H9 (cell line): ENCODE results near the gene NOS3. TPM values are rescaled to one million over a fixed set of nuclear protein-coding genes. Genes with fewer than 3 reads are reported as not detected.
A peak's percentile ranks its signal among the peaks of the same experiment; 100 is the strongest.

ENCODE experiments used
- DNase-seq: peaks from one replicate; pipeline ENCODE4 v3.0.0-alpha.2; 2017
- H2AFZ ChIP-seq: one replicate; pipeline ENCODE4 v1.6.1; 2013; ENCODE audit warnings: mild to moderate bottlenecking, low read length, control low read depth, moderate library complexity
- H2AK5ac ChIP-seq: 2 replicates; pipeline ENCODE4 v1.6.1; 2013; ENCODE audit warnings: low read length, control low read depth, mixed read lengths; ENCODE audit not compliant: insufficient read length
- H2BK120ac ChIP-seq: one replicate; pipeline ENCODE4 v1.6.1; 2013; ENCODE audit warnings: low read depth, mild to moderate bottlenecking, low read length, control low read depth, inconsistent platforms; ENCODE audit not compliant: poor library complexity, severe bottlenecking
- H2BK12ac ChIP-seq: 2 replicates; pipeline ENCODE4 v1.6.1; 2013; ENCODE audit warnings: low read length, control low read depth, mixed read lengths, low read depth; ENCODE audit not compliant: insufficient read length
- H2BK15ac ChIP-seq: 2 replicates; pipeline ENCODE4 v1.6.1; 2013; ENCODE audit warnings: low read depth, low read length, control low read depth
- H2BK20ac ChIP-seq: one replicate; pipeline ENCODE4 v1.6.1; 2013; ENCODE audit warnings: low read depth, mild to moderate bottlenecking, low read length, control low read depth, inconsistent platforms; ENCODE audit not compliant: poor library complexity, severe bottlenecking
- H2BK5ac ChIP-seq: 2 replicates; pipeline ENCODE4 v1.6.1; 2013; ENCODE audit warnings: low read length, control low read depth, mixed read lengths; ENCODE audit not compliant: insufficient read length
- H3K14ac ChIP-seq: 2 replicates; pipeline ENCODE4 v1.6.1; 2013; ENCODE audit warnings: low read length, control low read depth; ENCODE audit not compliant: insufficient read depth
- H3K18ac ChIP-seq: 2 replicates; pipeline ENCODE4 v1.6.1; 2013; ENCODE audit warnings: low read depth, mild to moderate bottlenecking, mixed read lengths, low read length, control low read depth; ENCODE audit not compliant: insufficient read length
- H3K23ac ChIP-seq: 2 replicates; pipeline ENCODE4 v1.6.1; 2013; ENCODE audit warnings: low read length, control low read depth, mixed read lengths, low read depth; ENCODE audit not compliant: insufficient read length
- H3K23me2 ChIP-seq: 2 replicates; pipeline ENCODE4 v1.6.1; 2013; ENCODE audit warnings: low read depth, mild to moderate bottlenecking, mixed read lengths, low read length, control low read depth; ENCODE audit not compliant: insufficient read length, poor library complexity, severe bottlenecking
- H3K27ac ChIP-seq: 2 replicates; pipeline ENCODE4 v1.5.1; 2013; ENCODE audit warnings: low read length, control low read depth, mixed read lengths, low read depth; ENCODE audit not compliant: insufficient read length
- H3K27me3 ChIP-seq: 2 replicates; pipeline ENCODE4 v1.6.1; 2013; ENCODE audit warnings: low read length, control low read depth, inconsistent platforms; ENCODE audit not compliant: insufficient read depth
- H3K4ac ChIP-seq: 2 replicates; pipeline ENCODE4 v1.6.1; 2013; ENCODE audit warnings: low read depth, mild to moderate bottlenecking, control low read depth, inconsistent platforms, low read length, moderate library complexity
- H3K4me1 ChIP-seq: 2 replicates; pipeline ENCODE4 v1.6.1; 2013; ENCODE audit warnings: low read length, control low read depth, inconsistent platforms; ENCODE audit not compliant: insufficient read depth
- H3K4me2 ChIP-seq: 2 replicates; pipeline ENCODE4 v1.6.1; 2013; ENCODE audit warnings: low read length, control low read depth, mixed read lengths; ENCODE audit not compliant: insufficient read length, insufficient read depth
- H3K56ac ChIP-seq: 2 replicates; pipeline ENCODE4 v1.6.1; 2013; ENCODE audit warnings: low read depth, mild to moderate bottlenecking, mixed read lengths, low read length, control low read depth; ENCODE audit not compliant: insufficient read length
- H3K79me1 ChIP-seq: 2 replicates; pipeline ENCODE4 v1.6.1; 2013; ENCODE audit warnings: low read depth, mild to moderate bottlenecking, moderate library complexity, low read length, control low read depth, inconsistent platforms; ENCODE audit not compliant: insufficient read depth, poor library complexity, severe bottlenecking
- H3K79me2 ChIP-seq: 2 replicates; pipeline ENCODE4 v1.6.1; 2013; ENCODE audit warnings: low read length, control low read depth, inconsistent platforms; ENCODE audit not compliant: insufficient read depth
- H3K9ac ChIP-seq: 2 replicates; pipeline ENCODE4 v1.6.1; 2013; ENCODE audit warnings: low read length, control low read depth, mixed read lengths; ENCODE audit not compliant: insufficient read length; ENCODE audit errors: extremely low read depth
- H3K9me3 ChIP-seq: one replicate; pipeline ENCODE4 v1.6.1; 2013; ENCODE audit warnings: low read depth, low read length, inconsistent platforms; ENCODE audit not compliant: control insufficient read depth
- H3T11ph ChIP-seq: one replicate; pipeline ENCODE4 v1.6.1; 2013; ENCODE audit warnings: mild to moderate bottlenecking, low read length, control low read depth, inconsistent platforms
- H4K20me1 ChIP-seq: one replicate; pipeline ENCODE4 v1.6.1; 2013; ENCODE audit not compliant: control insufficient read depth, insufficient read length, insufficient read depth
- H4K5ac ChIP-seq: 2 replicates; pipeline ENCODE4 v1.6.1; 2013; ENCODE audit warnings: low read depth, mild to moderate bottlenecking, mixed read lengths, low read length, control low read depth; ENCODE audit not compliant: insufficient read length
- H4K8ac ChIP-seq: replicated peaks from 2 replicates; pipeline ENCODE4 v1.6.1; 2013; ENCODE audit warnings: low read length, control low read depth, mixed read lengths, low read depth; ENCODE audit not compliant: insufficient read length
- H4K91ac ChIP-seq: 2 replicates; pipeline ENCODE4 v1.6.1; 2013; ENCODE audit warnings: low read depth, mild to moderate bottlenecking, moderate library complexity, mixed read lengths, low read length, control low read depth; ENCODE audit not compliant: insufficient read length
- H3K27ac Mint-ChIP-seq, 3 experiments: 2 replicates in 2 of 3; 3 replicates in 1 of 3; pipeline ENCODE4 v1.8.0; 2020 to 2021; ENCODE audit warnings: mixed read lengths in 3 of 3, mild to moderate bottlenecking in 1 of 3, moderate library complexity in 1 of 3
- H3K27me3 Mint-ChIP-seq: 2 replicates; pipeline ENCODE4 v1.8.0; 2021; ENCODE audit warnings: low read depth, mild to moderate bottlenecking, moderate library complexity, mixed read lengths
- H3K36me3 Mint-ChIP-seq, 3 experiments: 2 replicates in 2 of 3; 3 replicates in 1 of 3; pipeline ENCODE4 v1.8.0; 2020 to 2021; ENCODE audit warnings: low read depth in 3 of 3, mixed read lengths in 3 of 3; ENCODE audit not compliant: insufficient read depth in 1 of 3
- H3K4me1 Mint-ChIP-seq, 2 experiments: 2 replicates each; pipeline ENCODE4 v1.8.0; 2020; ENCODE audit warnings: mixed read lengths in 2 of 2
- H3K4me3 Mint-ChIP-seq, 2 experiments: 2 replicates in 1 of 2; 3 replicates in 1 of 2; pipeline ENCODE4 v1.8.0; 2020 to 2021; ENCODE audit warnings: mild to moderate bottlenecking in 2 of 2, mixed read lengths in 2 of 2, moderate library complexity in 1 of 2
- H3K9me3 Mint-ChIP-seq, 2 experiments: 2 replicates in 1 of 2; 3 replicates in 1 of 2; pipeline ENCODE4 v1.8.0; 2020; ENCODE audit warnings: mild to moderate bottlenecking in 2 of 2, mixed read lengths in 2 of 2, moderate library complexity in 1 of 2
- WGBS: extraction: QIAGEN DNeasy Blood & Tissue Kit; methylation state at CpG from one replicate; pipeline ENCODE4 v1.1.7; 2013; ENCODE audit warnings: missing lambda C conversion rate, low lambda C conversion rate, mixed read lengths; ENCODE audit not compliant: insufficient read length; ENCODE audit errors: extremely low coverage; 5-methylcytosine and 5-hydroxymethylcytosine counted together
- total RNA-seq: library from RNA; stranded (reverse); gene quantifications from 2 replicates; pipeline ENCODE4 v1.2.1, GENCODE V29; 2021
- TF ChIP-seq, protein P1 (sequence below): fragments of 200-600 bp; sonication (generic); conservative IDR thresholded peaks from 3 replicates; pipeline ENCODE4 v1.8.0; 2021; ENCODE audit warnings: antibody characterized with exemption, mild to moderate bottlenecking

Gene NOS3
- total RNA-seq, 1 experiment from 2014 or later, result 4.5 TPM

- WGBS, result no CpG with 5 or more reads among the region's 6 CpGs
- no peaks in the 10 kb centered on the region for H3K79me1 ChIP-seq
- H3K9me3 Mint-ChIP-seq, result no peaks in the 10 kb centered on the region; a peak in 1 of 5 replicates
- H3K79me2 ChIP-seq, result no peaks in the 10 kb centered on the region
- H3K27ac Mint-ChIP-seq, result no peak overlapping the region
- H3K4me1 Mint-ChIP-seq, result peaks cover 28 to 39% of the 10 kb centered on the region in 2 experiments
- no peak overlapping the region for H2BK12ac ChIP-seq
- no peak overlapping the region for H4K5ac ChIP-seq
- no peak overlapping the region for H2BK120ac ChIP-seq
- H4K20me1 ChIP-seq, result no peaks in the 10 kb centered on the region
- no peak overlapping the region for H3K14ac ChIP-seq
- no peaks in the 10 kb centered on the region for H3K9me3 ChIP-seq
- H2BK20ac ChIP-seq, result no peak overlapping the region
- no peak overlapping the region for H2AK5ac ChIP-seq
- no peak overlapping the region for H3K4me2 ChIP-seq
- H4K91ac ChIP-seq, result no peak overlapping the region
- H3K27me3 Mint-ChIP-seq, result peaks cover 36% of the 10 kb centered on the region
- H3K4ac ChIP-seq, result no peak overlapping the region
- H3K56ac ChIP-seq, result no peak overlapping the region
- no peak overlapping the region for H2BK5ac ChIP-seq
- no peak overlapping the region for H3T11ph ChIP-seq
- H3K4me3 Mint-ChIP-seq, result peak overlapping the region; percentile 78 to 91; a peak in 3 of 5 replicates
- peaks cover 8% of the 10 kb centered on the region for H3K4me1 ChIP-seq
- no peak overlapping the region for H2BK15ac ChIP-seq
- H3K23me2 ChIP-seq, result peaks cover 29% of the 10 kb centered on the region
- no peak overlapping the region for H3K23ac ChIP-seq
- no peaks in the 10 kb centered on the region; the same call in 1 of the 2 replicates for H3K27me3 ChIP-seq
- TF ChIP-seq, protein P1, sequence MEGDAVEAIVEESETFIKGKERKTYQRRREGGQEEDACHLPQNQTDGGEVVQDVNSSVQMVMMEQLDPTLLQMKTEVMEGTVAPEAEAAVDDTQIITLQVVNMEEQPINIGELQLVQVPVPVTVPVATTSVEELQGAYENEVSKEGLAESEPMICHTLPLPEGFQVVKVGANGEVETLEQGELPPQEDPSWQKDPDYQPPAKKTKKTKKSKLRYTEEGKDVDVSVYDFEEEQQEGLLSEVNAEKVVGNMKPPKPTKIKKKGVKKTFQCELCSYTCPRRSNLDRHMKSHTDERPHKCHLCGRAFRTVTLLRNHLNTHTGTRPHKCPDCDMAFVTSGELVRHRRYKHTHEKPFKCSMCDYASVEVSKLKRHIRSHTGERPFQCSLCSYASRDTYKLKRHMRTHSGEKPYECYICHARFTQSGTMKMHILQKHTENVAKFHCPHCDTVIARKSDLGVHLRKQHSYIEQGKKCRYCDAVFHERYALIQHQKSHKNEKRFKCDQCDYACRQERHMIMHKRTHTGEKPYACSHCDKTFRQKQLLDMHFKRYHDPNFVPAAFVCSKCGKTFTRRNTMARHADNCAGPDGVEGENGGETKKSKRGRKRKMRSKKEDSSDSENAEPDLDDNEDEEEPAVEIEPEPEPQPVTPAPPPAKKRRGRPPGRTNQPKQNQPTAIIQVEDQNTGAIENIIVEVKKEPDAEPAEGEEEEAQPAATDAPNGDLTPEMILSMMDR, result no peak
- no peak overlapping the region for H3K27ac ChIP-seq
- peaks cover 0 to 11% (median 0%) of the 10 kb centered on the region in 3 experiments; a peak in 3 of 7 replicates for H3K36me3 Mint-ChIP-seq
- DNase-seq, result no peak
- H4K8ac ChIP-seq, result no peak overlapping the region
- H3K18ac ChIP-seq, result no peak overlapping the region
- H3K9ac ChIP-seq, result no peak overlapping the region
- H2AFZ ChIP-seq, result no peak overlapping the region
Observed at GRCh38 chr7:151056283-151056665, 65.5 kb downstream of the NOS3 start.
